Astrocyte (in vitro differentiated cells and primary cell): ENCODE results near the gene GOPC. TPM values are rescaled to one million over a fixed set of nuclear protein-coding genes. Genes with fewer than 3 reads are reported as not detected.

Experiments
- DNase-seq: peaks from one replicate; pipeline ENCODE4 v3.0.0-alpha.2; 2010; ENCODE audit warnings: low read depth
- FAIRE-seq: peaks from 2 replicates; lab custom pipeline; 2011; peaks lifted over from hg19 to GRCh38; lab: Jason Lieb, UNC
- H2AFZ ChIP-seq: 2 replicates; pipeline ENCODE4 v1.6.0; 2012; ENCODE audit warnings: low read depth, low read length, inconsistent platforms
- H3K27ac ChIP-seq: 2 replicates; pipeline ENCODE4 v1.5.1; 2011; ENCODE audit warnings: low read depth, low read length, inconsistent platforms
- H3K27me3 ChIP-seq: 2 replicates; pipeline ENCODE4 v1.6.0; 2011; ENCODE audit warnings: low read length, inconsistent platforms; ENCODE audit not compliant: insufficient read depth
- H3K36me3 ChIP-seq: 2 replicates; pipeline ENCODE4 v1.5.1; 2011; ENCODE audit warnings: low read length, inconsistent platforms; ENCODE audit not compliant: insufficient read depth
- H3K4me1 ChIP-seq: 2 replicates; pipeline ENCODE4 v1.5.1; 2011; ENCODE audit warnings: low read length, inconsistent platforms; ENCODE audit not compliant: insufficient read depth
- H3K4me2 ChIP-seq: 2 replicates; pipeline ENCODE4 v1.6.0; 2012; ENCODE audit warnings: low read length, inconsistent platforms
- H3K4me3 ChIP-seq: 2 replicates; pipeline ENCODE4 v1.5.1; 2011; ENCODE audit warnings: low read depth, mild to moderate bottlenecking, low read length, inconsistent platforms; ENCODE audit not compliant: insufficient read depth
- H3K79me2 ChIP-seq: 2 replicates; pipeline ENCODE4 v1.6.0; 2012; ENCODE audit warnings: mild to moderate bottlenecking, low read length, inconsistent platforms; ENCODE audit not compliant: insufficient read depth
- H3K9ac ChIP-seq: 2 replicates; pipeline ENCODE4 v1.6.0; 2012; ENCODE audit warnings: mild to moderate bottlenecking, low read length, inconsistent platforms
- H3K9me3 ChIP-seq: 2 replicates; pipeline ENCODE4 v1.5.1; 2012; ENCODE audit warnings: low read depth, mild to moderate bottlenecking, low read length, inconsistent platforms; ENCODE audit not compliant: insufficient read depth
- H4K20me1 ChIP-seq: 2 replicates; pipeline ENCODE4 v1.6.0; 2012; ENCODE audit warnings: low read length, inconsistent platforms; ENCODE audit not compliant: insufficient read depth
- H3K27ac Mint-ChIP-seq: one replicate; pipeline ENCODE4 v1.8.0; 2021; ENCODE audit warnings: mild to moderate bottlenecking, mixed read lengths; ENCODE audit not compliant: unreplicated experiment
- H3K27me3 Mint-ChIP-seq: one replicate; pipeline ENCODE4 v1.8.0; 2021; ENCODE audit warnings: low read depth, mixed read lengths; ENCODE audit not compliant: unreplicated experiment
- H3K36me3 Mint-ChIP-seq: one replicate; pipeline ENCODE4 v1.8.0; 2021; ENCODE audit warnings: low read depth, mixed read lengths; ENCODE audit not compliant: unreplicated experiment
- H3K4me1 Mint-ChIP-seq: one replicate; pipeline ENCODE4 v1.8.0; 2021; ENCODE audit warnings: low read depth, mixed read lengths; ENCODE audit not compliant: unreplicated experiment
- H3K4me3 Mint-ChIP-seq: one replicate; pipeline ENCODE4 v1.8.0; 2021; ENCODE audit warnings: mild to moderate bottlenecking, moderate library complexity, mixed read lengths; ENCODE audit not compliant: unreplicated experiment
- H3K9me3 Mint-ChIP-seq: one replicate; pipeline ENCODE4 v1.8.0; 2021; ENCODE audit warnings: mild to moderate bottlenecking, mixed read lengths; ENCODE audit not compliant: unreplicated experiment
- EZH2 ChIP-seq: IDR thresholded peaks from 2 replicates; pipeline ENCODE4 v1.6.1; 2012; ENCODE audit warnings: mild to moderate bottlenecking, low read length, inconsistent platforms; ENCODE audit not compliant: insufficient read depth
- total RNA-seq: library from RNA; stranded (reverse); gene quantifications from 2 replicates; pipeline ENCODE4 v1.2.1, GENCODE V29; 2021
- TF ChIP-seq, protein P1 (sequence below): IDR thresholded peaks from 2 replicates; pipeline ENCODE4 v1.5.1; 2011; ENCODE audit warnings: low read depth, mild to moderate bottlenecking, inconsistent platforms, low read length, moderate library complexity; ENCODE audit not compliant: insufficient read depth

GOPC gene
- total RNA-seq, 1 donor from 2014 or later, result 45.0 TPM

- H4K20me1 ChIP-seq, result no peaks in the 10 kb centered on the region
- no peak overlapping the region for H2AFZ ChIP-seq
- H3K36me3 Mint-ChIP-seq, result peaks cover 2% of the 10 kb centered on the region
- FAIRE-seq, result no peak
- H3K27me3 Mint-ChIP-seq, result no peaks in the 10 kb centered on the region
- H3K27ac Mint-ChIP-seq, result no peak overlapping the region
- H3K79me2 ChIP-seq, result no peaks in the 10 kb centered on the region
- H3K36me3 ChIP-seq, result no peaks in the 10 kb centered on the region
- no peaks in the 10 kb centered on the region for H3K27me3 ChIP-seq
- no peak overlapping the region for H3K4me3 ChIP-seq
- H3K4me2 ChIP-seq, result no peak overlapping the region
- H3K27ac ChIP-seq, result no peak overlapping the region
- H3K4me1 ChIP-seq, result no peaks in the 10 kb centered on the region
- DNase-seq, result no peak
- H3K9me3 ChIP-seq, result peaks cover 5% of the 10 kb centered on the region
- H3K9ac ChIP-seq, result no peak overlapping the region
- no peaks in the 10 kb centered on the region for H3K4me1 Mint-ChIP-seq
- no peak overlapping the region for H3K4me3 Mint-ChIP-seq
- no peak for TF ChIP-seq EZH2
- TF ChIP-seq, protein P1, sequence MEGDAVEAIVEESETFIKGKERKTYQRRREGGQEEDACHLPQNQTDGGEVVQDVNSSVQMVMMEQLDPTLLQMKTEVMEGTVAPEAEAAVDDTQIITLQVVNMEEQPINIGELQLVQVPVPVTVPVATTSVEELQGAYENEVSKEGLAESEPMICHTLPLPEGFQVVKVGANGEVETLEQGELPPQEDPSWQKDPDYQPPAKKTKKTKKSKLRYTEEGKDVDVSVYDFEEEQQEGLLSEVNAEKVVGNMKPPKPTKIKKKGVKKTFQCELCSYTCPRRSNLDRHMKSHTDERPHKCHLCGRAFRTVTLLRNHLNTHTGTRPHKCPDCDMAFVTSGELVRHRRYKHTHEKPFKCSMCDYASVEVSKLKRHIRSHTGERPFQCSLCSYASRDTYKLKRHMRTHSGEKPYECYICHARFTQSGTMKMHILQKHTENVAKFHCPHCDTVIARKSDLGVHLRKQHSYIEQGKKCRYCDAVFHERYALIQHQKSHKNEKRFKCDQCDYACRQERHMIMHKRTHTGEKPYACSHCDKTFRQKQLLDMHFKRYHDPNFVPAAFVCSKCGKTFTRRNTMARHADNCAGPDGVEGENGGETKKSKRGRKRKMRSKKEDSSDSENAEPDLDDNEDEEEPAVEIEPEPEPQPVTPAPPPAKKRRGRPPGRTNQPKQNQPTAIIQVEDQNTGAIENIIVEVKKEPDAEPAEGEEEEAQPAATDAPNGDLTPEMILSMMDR, result no peak
- peaks cover 15% of the 10 kb centered on the region for H3K9me3 Mint-ChIP-seq
Measured at GRCh38 chr6:117624869-117625481, 22.7 kb upstream of the GOPC start.

DNA sequence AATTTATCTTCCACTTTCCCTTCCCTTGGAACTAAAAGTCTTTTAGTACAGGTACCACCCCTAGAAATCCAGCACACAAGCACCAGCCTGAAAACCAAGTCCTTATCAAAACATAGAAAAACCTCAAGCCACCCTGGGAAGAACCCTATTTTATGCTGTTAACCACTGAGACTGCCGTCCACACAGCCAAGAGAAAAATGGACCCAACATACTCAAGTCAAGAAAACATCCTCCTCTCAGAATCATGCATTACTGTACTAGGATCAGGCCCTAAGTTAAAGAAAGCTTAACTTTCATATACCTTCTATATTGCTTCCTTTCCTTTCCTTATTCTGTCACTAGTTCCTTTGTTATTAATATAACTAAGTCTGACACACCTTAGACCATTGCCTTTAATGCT is 16.9 kb upstream of the GOPC start:
- no peak overlapping the region for H3K27ac Mint-ChIP-seq
- Histone ChIP-seq H3K9me3 (peaks cover 5% of the 10 kb centered on the region), H3K79me2 (no peaks in the 10 kb centered on the region), H4K20me1 (no peaks in the 10 kb centered on the region), H3K4me2 (no peak overlapping the region), H3K9ac (no peak overlapping the region), H2AFZ (no peak overlapping the region), H3K4me3 (no peak overlapping the region), H3K27me3 (no peaks in the 10 kb centered on the region), H3K4me1 (peaks cover 7% of the 10 kb centered on the region), H3K27ac (no peak overlapping the region), H3K36me3 (no peaks in the 10 kb centered on the region)
- H3K4me3 Mint-ChIP-seq, result no peak overlapping the region
- no peaks in the 10 kb centered on the region for H3K27me3 Mint-ChIP-seq
- TF ChIP-seq, protein P1, result no peak
- no peak for TF ChIP-seq EZH2
- no peak for FAIRE-seq
- no peak for DNase-seq
- peaks cover 14% of the 10 kb centered on the region for H3K9me3 Mint-ChIP-seq
- no peaks in the 10 kb centered on the region for H3K36me3 Mint-ChIP-seq
- H3K4me1 Mint-ChIP-seq, result peaks cover 21% of the 10 kb centered on the region

- DNase-seq (no peak), FAIRE-seq (no peak)
- peaks cover 7% of the 10 kb centered on the region for H3K4me1 ChIP-seq
- no peak overlapping the region for H3K4me3 ChIP-seq
- Mint-ChIP-seq H3K36me3 (no peaks in the 10 kb centered on the region), H3K9me3 (peaks cover 6% of the 10 kb centered on the region), H3K27ac (peak overlapping the region; percentile 85), H3K27me3 (no peaks in the 10 kb centered on the region), H3K4me3 (no peak overlapping the region), H3K4me1 (peaks cover 32% of the 10 kb centered on the region)
- H3K27ac ChIP-seq, result no peak overlapping the region
- H3K27me3 ChIP-seq, result no peaks in the 10 kb centered on the region
- H3K79me2 ChIP-seq, result no peaks in the 10 kb centered on the region
- no peak overlapping the region for H2AFZ ChIP-seq
- TF ChIP-seq, protein P1, result no peak
- TF ChIP-seq EZH2, result no peak
- H3K9ac ChIP-seq, result no peak overlapping the region
- H3K4me2 ChIP-seq, result peak overlapping the region; percentile 44
- H3K9me3 ChIP-seq, result no peaks in the 10 kb centered on the region
- no peaks in the 10 kb centered on the region for H4K20me1 ChIP-seq
- no peaks in the 10 kb centered on the region for H3K36me3 ChIP-seq
Measured at GRCh38 chr6:117617210-117618035, 15.1 kb upstream of the GOPC start.
